H9 (cell line): ENCODE measurements around the gene ATRX. TPM values are rescaled to one million over a fixed set of nuclear protein-coding genes. Genes with fewer than 3 reads are reported as not detected.

Experiments used
- DNase-seq: peaks from one replicate; pipeline ENCODE4 v3.0.0-alpha.2; 2017
- H2AFZ ChIP-seq: one replicate; pipeline ENCODE4 v1.6.1; 2013; ENCODE audit warnings: mild to moderate bottlenecking, low read length, control low read depth, moderate library complexity
- H2AK5ac ChIP-seq: 2 replicates; pipeline ENCODE4 v1.6.1; 2013; ENCODE audit warnings: low read length, control low read depth, mixed read lengths; ENCODE audit not compliant: insufficient read length
- H2BK120ac ChIP-seq: one replicate; pipeline ENCODE4 v1.6.1; 2013; ENCODE audit warnings: low read depth, mild to moderate bottlenecking, low read length, control low read depth, inconsistent platforms; ENCODE audit not compliant: poor library complexity, severe bottlenecking
- H2BK12ac ChIP-seq: 2 replicates; pipeline ENCODE4 v1.6.1; 2013; ENCODE audit warnings: low read length, control low read depth, mixed read lengths, low read depth; ENCODE audit not compliant: insufficient read length
- H2BK15ac ChIP-seq: 2 replicates; pipeline ENCODE4 v1.6.1; 2013; ENCODE audit warnings: low read depth, low read length, control low read depth
- H2BK20ac ChIP-seq: one replicate; pipeline ENCODE4 v1.6.1; 2013; ENCODE audit warnings: low read depth, mild to moderate bottlenecking, low read length, control low read depth, inconsistent platforms; ENCODE audit not compliant: poor library complexity, severe bottlenecking
- H2BK5ac ChIP-seq: 2 replicates; pipeline ENCODE4 v1.6.1; 2013; ENCODE audit warnings: low read length, control low read depth, mixed read lengths; ENCODE audit not compliant: insufficient read length
- H3K14ac ChIP-seq: 2 replicates; pipeline ENCODE4 v1.6.1; 2013; ENCODE audit warnings: low read length, control low read depth; ENCODE audit not compliant: insufficient read depth
- H3K18ac ChIP-seq: 2 replicates; pipeline ENCODE4 v1.6.1; 2013; ENCODE audit warnings: low read depth, mild to moderate bottlenecking, mixed read lengths, low read length, control low read depth; ENCODE audit not compliant: insufficient read length
- H3K23ac ChIP-seq: 2 replicates; pipeline ENCODE4 v1.6.1; 2013; ENCODE audit warnings: low read length, control low read depth, mixed read lengths, low read depth; ENCODE audit not compliant: insufficient read length
- H3K23me2 ChIP-seq: 2 replicates; pipeline ENCODE4 v1.6.1; 2013; ENCODE audit warnings: low read depth, mild to moderate bottlenecking, mixed read lengths, low read length, control low read depth; ENCODE audit not compliant: insufficient read length, poor library complexity, severe bottlenecking
- H3K27ac ChIP-seq: 2 replicates; pipeline ENCODE4 v1.5.1; 2013; ENCODE audit warnings: low read length, control low read depth, mixed read lengths, low read depth; ENCODE audit not compliant: insufficient read length
- H3K27me3 ChIP-seq: 2 replicates; pipeline ENCODE4 v1.6.1; 2013; ENCODE audit warnings: low read length, control low read depth, inconsistent platforms; ENCODE audit not compliant: insufficient read depth
- H3K4ac ChIP-seq: 2 replicates; pipeline ENCODE4 v1.6.1; 2013; ENCODE audit warnings: low read depth, mild to moderate bottlenecking, control low read depth, inconsistent platforms, low read length, moderate library complexity
- H3K4me1 ChIP-seq: 2 replicates; pipeline ENCODE4 v1.6.1; 2013; ENCODE audit warnings: low read length, control low read depth, inconsistent platforms; ENCODE audit not compliant: insufficient read depth
- H3K4me2 ChIP-seq: 2 replicates; pipeline ENCODE4 v1.6.1; 2013; ENCODE audit warnings: low read length, control low read depth, mixed read lengths; ENCODE audit not compliant: insufficient read length, insufficient read depth
- H3K56ac ChIP-seq: 2 replicates; pipeline ENCODE4 v1.6.1; 2013; ENCODE audit warnings: low read depth, mild to moderate bottlenecking, mixed read lengths, low read length, control low read depth; ENCODE audit not compliant: insufficient read length
- H3K79me1 ChIP-seq: 2 replicates; pipeline ENCODE4 v1.6.1; 2013; ENCODE audit warnings: low read depth, mild to moderate bottlenecking, moderate library complexity, low read length, control low read depth, inconsistent platforms; ENCODE audit not compliant: insufficient read depth, poor library complexity, severe bottlenecking
- H3K79me2 ChIP-seq: 2 replicates; pipeline ENCODE4 v1.6.1; 2013; ENCODE audit warnings: low read length, control low read depth, inconsistent platforms; ENCODE audit not compliant: insufficient read depth
- H3K9ac ChIP-seq: 2 replicates; pipeline ENCODE4 v1.6.1; 2013; ENCODE audit warnings: low read length, control low read depth, mixed read lengths; ENCODE audit not compliant: insufficient read length; ENCODE audit errors: extremely low read depth
- H3K9me3 ChIP-seq: one replicate; pipeline ENCODE4 v1.6.1; 2013; ENCODE audit warnings: low read depth, low read length, inconsistent platforms; ENCODE audit not compliant: control insufficient read depth
- H3T11ph ChIP-seq: one replicate; pipeline ENCODE4 v1.6.1; 2013; ENCODE audit warnings: mild to moderate bottlenecking, low read length, control low read depth, inconsistent platforms
- H4K20me1 ChIP-seq: one replicate; pipeline ENCODE4 v1.6.1; 2013; ENCODE audit not compliant: control insufficient read depth, insufficient read length, insufficient read depth
- H4K5ac ChIP-seq: 2 replicates; pipeline ENCODE4 v1.6.1; 2013; ENCODE audit warnings: low read depth, mild to moderate bottlenecking, mixed read lengths, low read length, control low read depth; ENCODE audit not compliant: insufficient read length
- H4K8ac ChIP-seq: replicated peaks from 2 replicates; pipeline ENCODE4 v1.6.1; 2013; ENCODE audit warnings: low read length, control low read depth, mixed read lengths, low read depth; ENCODE audit not compliant: insufficient read length
- H4K91ac ChIP-seq: 2 replicates; pipeline ENCODE4 v1.6.1; 2013; ENCODE audit warnings: low read depth, mild to moderate bottlenecking, moderate library complexity, mixed read lengths, low read length, control low read depth; ENCODE audit not compliant: insufficient read length
- H3K27ac Mint-ChIP-seq, 3 experiments: 2 replicates in 2 of 3; 3 replicates in 1 of 3; pipeline ENCODE4 v1.8.0; 2020 to 2021; ENCODE audit warnings: mixed read lengths in 3 of 3, mild to moderate bottlenecking in 1 of 3, moderate library complexity in 1 of 3
- H3K27me3 Mint-ChIP-seq: 2 replicates; pipeline ENCODE4 v1.8.0; 2021; ENCODE audit warnings: low read depth, mild to moderate bottlenecking, moderate library complexity, mixed read lengths
- H3K36me3 Mint-ChIP-seq, 3 experiments: 2 replicates in 2 of 3; 3 replicates in 1 of 3; pipeline ENCODE4 v1.8.0; 2020 to 2021; ENCODE audit warnings: low read depth in 3 of 3, mixed read lengths in 3 of 3; ENCODE audit not compliant: insufficient read depth in 1 of 3
- H3K4me1 Mint-ChIP-seq, 2 experiments: 2 replicates each; pipeline ENCODE4 v1.8.0; 2020; ENCODE audit warnings: mixed read lengths in 2 of 2
- H3K4me3 Mint-ChIP-seq, 2 experiments: 2 replicates in 1 of 2; 3 replicates in 1 of 2; pipeline ENCODE4 v1.8.0; 2020 to 2021; ENCODE audit warnings: mild to moderate bottlenecking in 2 of 2, mixed read lengths in 2 of 2, moderate library complexity in 1 of 2
- H3K9me3 Mint-ChIP-seq, 2 experiments: 2 replicates in 1 of 2; 3 replicates in 1 of 2; pipeline ENCODE4 v1.8.0; 2020; ENCODE audit warnings: mild to moderate bottlenecking in 2 of 2, mixed read lengths in 2 of 2, moderate library complexity in 1 of 2
- CTCF ChIP-seq: fragments of 200-600 bp; sonication (generic); conservative IDR thresholded peaks from 3 replicates; pipeline ENCODE4 v1.8.0; 2021; ENCODE audit warnings: antibody characterized with exemption, mild to moderate bottlenecking
- WGBS: extraction: QIAGEN DNeasy Blood & Tissue Kit; methylation state at CpG from one replicate; pipeline ENCODE4 v1.1.7; 2013; ENCODE audit warnings: missing lambda C conversion rate, low lambda C conversion rate, mixed read lengths; ENCODE audit not compliant: insufficient read length; ENCODE audit errors: extremely low coverage; 5-methylcytosine and 5-hydroxymethylcytosine counted together
- total RNA-seq: library from RNA; stranded (reverse); gene quantifications from 2 replicates; pipeline ENCODE4 v1.2.1, GENCODE V29; 2021

Gene ATRX
- total RNA-seq, 1 experiment from 2014 or later, result 76.0 TPM

GRCh38 chrX:77561372-77561771, 224.6 kb downstream of the ATRX start:
- no peak overlapping the region for H3K27ac ChIP-seq
- H4K5ac ChIP-seq, result no peak overlapping the region
- H3K23ac ChIP-seq, result no peak overlapping the region
- H2AK5ac ChIP-seq, result no peak overlapping the region
- no peak overlapping the region for H4K91ac ChIP-seq
- no peak overlapping the region for H2BK5ac ChIP-seq
- no peak overlapping the region for H2BK12ac ChIP-seq
- no peak overlapping the region for H3K18ac ChIP-seq
- H3K27ac Mint-ChIP-seq, result no peak overlapping the region
- peaks cover 10% of the 10 kb centered on the region for H3K9me3 ChIP-seq
- no peak overlapping the region for H3K4me3 Mint-ChIP-seq
- no peak overlapping the region for H2BK20ac ChIP-seq
- TF ChIP-seq CTCF, result no peak
- WGBS, result no CpG with 5 or more reads among the region's 2 CpGs
- H3K56ac ChIP-seq, result no peak overlapping the region
- no peaks in the 10 kb centered on the region for H3K79me1 ChIP-seq
- H3K4me2 ChIP-seq, result no peak overlapping the region
- no peak overlapping the region for H3K14ac ChIP-seq
- no peaks in the 10 kb centered on the region for H3K4me1 ChIP-seq
- H3K9me3 Mint-ChIP-seq, result peaks cover 40 to 56% of the 10 kb centered on the region in 2 experiments
- H3K79me2 ChIP-seq, result no peaks in the 10 kb centered on the region
- no peak overlapping the region for H3T11ph ChIP-seq
- no peaks in the 10 kb centered on the region for H3K27me3 ChIP-seq
- H3K9ac ChIP-seq, result no peak overlapping the region
- no peak overlapping the region for H2BK120ac ChIP-seq
- H3K23me2 ChIP-seq, result no peaks in the 10 kb centered on the region
- no peak overlapping the region for H3K4ac ChIP-seq
- H3K4me1 Mint-ChIP-seq, result no peaks in the 10 kb centered on the region
- H3K27me3 Mint-ChIP-seq, result no peaks in the 10 kb centered on the region
- no peak overlapping the region for H2BK15ac ChIP-seq
- no peak for DNase-seq
- H2AFZ ChIP-seq, result no peak overlapping the region
- H4K8ac ChIP-seq, result no peak overlapping the region
- H4K20me1 ChIP-seq, result no peaks in the 10 kb centered on the region
- H3K36me3 Mint-ChIP-seq, result peaks cover 16 to 36% (median 18%) of the 10 kb centered on the region in 3 experiments; a peak in 6 of 7 replicates
